GM19193 (cell line): Measurements from ENCODE around the gene CD46.

Source experiments
- POLR2A ChIP-seq: IDR thresholded peaks from 4 replicates; pipeline ENCODE4 v1.6.1; 2011; ENCODE audit not compliant: insufficient read depth, insufficient read length; ENCODE audit errors: extremely low read depth

Gene CD46

DNA sequence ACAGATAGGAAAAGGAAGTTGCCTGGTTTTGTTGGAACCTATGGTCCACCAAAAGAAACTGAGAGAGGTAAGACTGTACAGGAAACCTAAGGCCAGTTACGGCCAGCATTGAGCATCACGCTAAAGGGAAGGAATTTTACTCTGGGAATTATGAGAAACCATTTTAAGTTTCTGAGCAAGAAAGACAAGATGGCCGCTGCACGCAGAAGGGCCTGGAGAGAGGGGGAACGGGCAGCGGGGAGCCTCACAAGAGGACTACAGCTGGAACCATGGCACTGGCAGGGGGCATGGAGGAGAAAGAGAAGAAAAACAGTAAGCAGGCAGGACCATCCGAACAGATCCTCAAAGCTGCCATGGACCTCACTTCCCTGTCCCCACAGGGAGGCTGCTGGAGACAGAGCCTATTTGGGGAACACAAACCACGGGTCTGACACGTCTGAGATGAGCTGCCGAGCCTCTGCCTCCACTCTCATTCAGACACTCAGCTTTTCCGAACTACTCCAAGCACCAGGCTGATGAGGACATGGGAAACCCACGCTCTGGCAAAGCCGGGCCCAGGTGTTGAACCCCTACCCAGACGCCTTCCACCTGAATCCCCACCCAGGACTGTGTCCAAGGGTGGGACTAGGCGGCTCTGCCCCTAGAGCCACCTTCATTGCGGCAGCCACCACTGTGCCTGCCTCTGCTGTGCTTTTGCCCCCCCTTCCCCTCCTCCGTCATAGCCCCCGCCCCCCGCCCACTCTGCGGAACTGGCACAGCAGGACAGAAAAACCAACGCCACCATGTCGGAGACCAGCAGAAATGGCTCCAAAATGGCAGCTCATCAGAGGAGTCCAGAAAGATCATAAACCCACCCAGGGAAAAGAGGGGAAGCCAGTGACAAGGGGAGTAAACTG lies 69.0 kb downstream of the CD46 start:
- peak; percentile 12 for TF ChIP-seq POLR2A

DNA sequence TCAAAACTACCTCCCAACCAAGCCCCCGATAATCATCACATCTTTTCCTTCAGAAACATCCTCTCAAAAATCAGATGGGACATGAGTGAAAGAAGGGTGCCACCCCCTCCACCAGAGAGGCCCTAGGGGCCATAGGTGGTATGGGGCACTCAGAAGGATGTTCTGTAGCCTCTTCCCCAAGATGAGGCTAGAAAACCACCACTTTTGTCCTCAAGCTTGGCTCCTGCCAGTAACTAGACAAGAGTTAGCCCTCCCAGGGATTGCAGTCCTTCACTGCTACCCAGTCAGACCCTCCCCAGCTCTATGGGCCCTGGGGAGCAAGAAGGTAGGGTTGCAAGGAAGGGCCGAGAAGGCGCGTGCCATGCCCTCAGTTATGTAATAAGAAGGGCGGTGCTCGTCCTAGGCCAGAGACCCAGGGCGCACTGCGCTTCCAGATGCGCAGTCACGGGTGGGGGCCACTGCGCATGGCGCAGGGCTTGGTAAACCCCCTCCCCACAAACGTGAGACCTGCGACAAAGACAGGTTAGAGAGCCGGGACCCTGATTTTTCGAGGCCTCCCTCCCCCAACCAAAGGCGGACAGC lies 69.7 kb downstream of the CD46 start:
- TF ChIP-seq POLR2A, result no peak

DNA sequence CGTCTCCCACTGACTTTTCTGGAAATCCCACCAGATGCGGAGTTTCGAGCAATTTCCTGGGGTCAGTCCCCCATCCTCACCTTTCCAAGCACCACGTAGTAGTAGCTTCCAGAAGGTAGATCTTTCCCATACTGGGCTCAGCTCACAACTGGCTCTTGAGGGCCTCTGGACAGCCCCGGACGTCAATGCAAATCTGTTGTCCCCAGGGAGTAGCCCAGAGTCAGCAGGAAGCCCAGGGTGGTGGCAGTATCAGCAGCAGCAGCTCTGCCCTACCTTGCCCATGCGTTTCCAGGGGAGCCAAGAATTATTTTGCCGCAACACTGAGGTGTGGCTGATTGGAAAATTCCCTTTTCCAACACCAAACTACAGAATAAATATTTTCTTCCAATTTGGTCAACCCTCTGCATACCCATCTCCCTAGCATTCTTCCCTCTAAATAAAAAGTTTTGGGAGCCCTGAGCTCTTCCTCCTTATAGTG lies 70.3 kb downstream of the CD46 start:
- TF ChIP-seq POLR2A, result peak; percentile 48

DNA sequence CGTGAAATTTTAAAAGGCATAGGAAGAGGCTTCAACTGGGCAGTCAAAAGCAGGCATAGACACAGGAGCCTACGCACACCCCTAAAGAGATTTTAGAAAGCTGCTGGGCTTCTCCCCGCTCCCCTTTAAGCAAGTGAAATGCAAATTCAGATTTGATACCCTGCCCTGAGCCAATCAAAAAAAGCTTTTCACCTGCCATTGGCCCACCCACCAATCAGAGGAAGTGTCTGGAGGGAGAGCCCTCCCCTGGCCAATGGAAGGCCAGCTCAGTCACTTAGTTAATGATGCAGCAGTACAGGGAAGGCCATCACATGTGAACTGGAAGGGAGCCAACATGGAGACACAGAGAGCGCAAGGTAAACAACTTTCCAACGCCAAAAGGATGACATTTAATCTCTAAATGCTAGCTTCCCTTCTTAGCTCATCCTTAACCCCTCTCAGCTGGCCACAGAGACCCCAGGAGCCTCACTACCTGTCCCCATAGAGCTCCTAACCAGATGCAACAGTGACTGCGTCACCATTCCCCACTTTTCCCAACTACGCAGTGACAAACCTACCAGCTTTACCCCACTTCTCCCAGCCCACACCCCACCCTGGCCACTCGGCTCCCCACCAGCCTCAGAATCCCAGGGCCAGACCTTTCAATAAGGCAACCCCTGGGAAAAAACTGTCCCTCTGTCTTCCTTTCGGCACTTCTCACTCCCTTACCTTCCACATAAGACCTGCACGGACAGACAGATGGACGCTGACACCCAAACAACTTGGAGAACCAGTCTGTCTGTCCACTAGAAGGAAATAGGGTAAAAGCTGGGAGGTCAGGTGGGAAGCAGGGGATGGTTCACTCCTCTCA lies 71.0 kb downstream of the CD46 start:
- TF ChIP-seq POLR2A, result peak; percentile 69

DNA sequence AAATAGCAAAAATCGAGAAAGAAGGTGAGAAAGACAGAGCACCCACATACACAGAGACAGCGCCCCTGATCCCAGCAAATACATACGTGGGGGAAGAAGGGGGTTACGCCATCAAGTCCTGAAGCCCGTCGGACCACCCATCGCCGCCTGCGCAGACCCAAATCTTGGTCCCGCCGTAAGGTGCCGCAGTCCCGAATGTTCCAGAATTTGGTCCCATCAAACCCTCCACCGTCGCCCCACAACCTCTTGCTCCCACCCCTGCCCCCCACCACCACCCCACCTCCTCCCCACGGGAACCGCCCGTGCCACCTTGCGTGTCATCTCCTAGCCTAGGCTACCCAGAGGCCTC lies 71.7 kb downstream of the CD46 start:
- TF ChIP-seq POLR2A, result no peak

DNA sequence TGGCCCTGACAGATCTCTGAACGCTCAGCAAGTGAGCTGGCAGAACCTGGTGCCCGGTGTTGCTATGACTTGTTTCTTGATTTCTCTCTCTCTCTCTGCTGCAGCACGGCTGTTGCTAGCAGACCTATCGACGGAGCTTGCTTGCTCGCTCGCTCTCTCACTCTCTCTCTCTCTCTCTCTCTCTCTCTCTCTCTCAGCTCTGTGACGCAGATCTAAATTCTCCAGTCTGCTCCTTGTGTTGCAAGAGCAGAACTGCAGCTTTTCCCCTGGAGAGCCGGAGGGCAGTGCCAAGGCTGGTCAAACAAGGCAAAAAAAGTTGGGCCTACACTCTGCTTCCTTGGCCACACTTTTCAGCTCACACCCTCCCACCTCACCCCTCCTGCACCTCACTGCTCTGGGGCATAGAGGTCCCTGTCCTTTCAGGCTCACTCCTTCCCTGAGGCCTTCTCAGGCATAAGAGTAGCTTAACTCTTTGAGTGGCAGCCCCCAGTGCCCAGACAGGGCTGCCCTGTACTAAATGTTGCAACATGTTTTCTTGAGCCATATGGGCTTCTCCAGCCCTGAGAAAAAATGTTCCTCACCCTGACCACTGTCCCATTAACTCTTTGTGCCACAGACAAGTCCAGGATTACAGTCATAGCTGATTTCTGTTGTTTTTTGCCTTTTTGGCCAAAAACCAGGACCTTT lies 72.2 kb downstream of the CD46 start:
- peak; percentile 70 for TF ChIP-seq POLR2A

DNA sequence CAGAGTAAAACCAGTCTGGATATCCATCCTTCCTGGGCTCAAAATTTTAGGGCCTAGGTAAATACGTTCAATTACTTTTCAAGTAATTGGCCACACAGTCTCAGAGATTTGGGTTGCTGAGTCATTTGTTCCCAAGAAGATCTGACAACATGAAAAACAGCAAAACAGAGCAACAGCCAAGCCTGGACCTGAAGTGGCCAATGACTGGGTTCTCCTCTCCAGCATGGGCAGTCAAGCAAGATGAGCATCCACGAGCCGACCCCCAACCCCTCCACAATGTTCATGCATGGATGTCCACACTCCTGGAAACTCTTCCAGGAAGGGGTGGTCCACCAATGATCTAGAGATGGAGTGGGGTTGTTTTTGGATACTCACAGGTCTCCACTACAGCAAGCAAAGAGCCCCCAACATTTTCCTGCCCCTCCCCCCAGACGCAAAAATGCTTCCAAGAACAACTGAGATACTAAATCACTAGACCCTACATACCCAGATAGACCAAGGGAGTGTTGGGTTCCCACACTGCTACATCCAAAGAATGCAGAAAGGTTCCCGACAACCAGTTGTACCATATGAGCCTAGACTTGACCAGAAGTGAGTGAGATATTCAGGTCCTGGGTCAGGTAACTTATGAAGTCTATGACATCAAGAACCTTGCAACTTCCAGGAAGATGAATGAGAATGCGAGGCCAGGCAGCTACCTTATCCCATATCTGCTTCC lies 73.0 kb downstream of the CD46 start:
- no peak for TF ChIP-seq POLR2A

DNA sequence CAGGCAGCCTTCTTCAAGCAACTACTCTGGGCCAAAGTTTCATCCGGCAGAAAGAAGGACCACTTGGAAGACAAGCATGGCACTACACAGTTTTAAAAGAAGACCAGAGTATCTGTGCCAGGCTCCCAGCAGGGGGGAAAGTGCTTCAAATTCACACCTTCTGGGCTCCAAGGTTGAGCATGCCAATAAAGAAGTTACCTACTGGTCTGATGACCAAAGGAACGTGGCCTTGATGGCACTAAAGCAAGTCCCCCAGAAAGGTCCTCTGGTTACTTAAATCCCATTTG lies 73.5 kb downstream of the CD46 start:
- no peak for TF ChIP-seq POLR2A

DNA sequence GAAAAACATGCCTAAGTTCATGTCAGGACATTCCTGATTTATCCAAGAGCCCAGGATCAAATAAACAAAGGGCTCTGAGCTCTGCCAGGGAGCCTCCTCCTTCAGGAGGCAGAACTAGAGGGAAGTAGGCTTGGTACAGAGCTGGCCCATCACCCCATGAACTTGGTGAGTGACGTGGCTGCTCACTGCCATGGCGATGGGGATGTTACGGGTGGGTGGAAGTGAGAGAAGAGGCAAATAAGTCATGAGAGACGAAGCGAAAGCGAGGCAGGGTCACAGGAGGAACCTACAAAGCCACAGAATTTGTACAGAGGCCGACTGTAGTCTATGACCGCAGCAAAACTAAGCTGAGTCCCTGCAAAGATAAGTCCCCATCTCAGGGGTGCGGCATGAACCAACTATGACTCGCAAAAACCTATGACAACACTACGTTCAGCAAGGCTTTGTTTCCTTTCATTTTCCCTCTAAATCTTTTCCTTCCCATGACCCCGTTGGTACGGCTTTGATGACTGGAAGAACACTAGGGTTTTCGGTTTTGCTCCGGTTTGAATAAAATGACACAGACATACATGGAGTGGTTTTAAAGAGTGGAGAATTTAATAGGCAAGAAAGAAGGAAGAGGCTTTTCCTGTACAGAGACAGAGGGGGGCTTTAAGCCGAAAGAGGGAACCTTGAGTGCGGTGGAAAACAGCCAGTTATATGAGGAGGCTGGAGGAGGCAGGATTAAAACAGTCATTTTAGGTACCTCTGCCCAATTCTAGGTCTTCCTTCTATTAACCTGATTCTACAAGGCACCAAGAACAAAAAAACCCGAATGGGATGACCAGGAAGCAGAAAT lies 74.1 kb downstream of the CD46 start:
- peak; percentile 54 for TF ChIP-seq POLR2A

DNA sequence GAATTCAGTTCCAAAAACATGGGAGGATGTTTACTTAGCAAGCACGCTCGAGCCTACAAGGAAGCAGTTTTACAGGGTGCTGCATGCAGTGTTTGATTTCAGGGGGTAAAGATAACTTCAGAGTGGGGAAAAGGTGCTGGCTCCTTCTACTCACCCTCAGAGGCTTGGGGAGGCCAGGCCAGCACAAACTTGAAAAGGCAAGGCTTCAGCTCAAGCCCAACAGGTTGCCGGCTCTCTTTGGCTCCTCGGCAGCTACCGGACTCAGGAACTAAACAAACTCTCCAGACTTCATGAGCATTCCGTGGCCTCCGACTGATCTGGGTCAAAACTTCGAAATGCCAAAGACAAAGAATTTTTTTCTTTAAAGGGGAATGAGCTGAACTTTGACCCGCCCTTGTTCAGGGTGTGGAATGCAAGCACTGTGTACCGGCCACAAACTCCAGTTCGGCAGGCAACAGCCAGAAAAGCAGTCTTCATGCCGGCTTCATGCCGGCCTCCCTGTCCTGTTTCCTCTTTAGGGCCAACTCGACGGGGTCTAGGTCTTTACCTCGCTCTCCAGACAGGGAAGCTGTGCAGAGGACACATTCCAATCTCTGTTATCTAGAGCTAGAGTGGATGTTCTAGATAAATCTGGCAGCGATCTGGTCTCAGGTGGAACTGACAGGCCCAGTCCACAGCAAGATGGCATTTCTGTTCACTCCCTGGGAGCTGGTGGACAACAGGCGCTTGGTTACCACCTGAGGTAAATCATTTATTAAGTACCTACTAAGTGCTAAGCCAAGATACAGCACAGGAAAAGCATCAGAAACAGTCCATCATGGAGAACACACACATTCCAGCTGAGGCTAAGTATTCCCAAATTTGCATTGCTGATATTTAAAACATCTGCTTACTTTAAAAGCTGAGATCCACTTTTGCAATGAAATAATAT lies 75.0 kb downstream of the CD46 start:
- TF ChIP-seq POLR2A, result no peak

DNA sequence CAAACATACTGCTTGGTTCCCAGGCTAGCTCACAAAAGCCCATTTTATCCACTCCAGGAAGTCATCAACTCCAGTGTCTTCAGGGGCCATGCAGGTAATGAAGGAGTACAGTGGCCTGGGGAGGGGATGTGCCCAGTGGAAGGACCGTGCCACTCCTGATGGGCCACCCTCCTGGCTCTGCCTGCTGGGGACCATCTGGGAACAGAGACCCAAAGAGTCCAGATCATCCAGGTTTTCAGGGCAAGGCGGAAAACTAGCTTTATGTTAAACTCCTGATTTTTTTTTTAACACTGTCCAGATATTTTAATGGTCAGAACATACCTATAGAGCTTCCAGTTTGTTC lies 75.6 kb downstream of the CD46 start:
- no peak for TF ChIP-seq POLR2A

DNA sequence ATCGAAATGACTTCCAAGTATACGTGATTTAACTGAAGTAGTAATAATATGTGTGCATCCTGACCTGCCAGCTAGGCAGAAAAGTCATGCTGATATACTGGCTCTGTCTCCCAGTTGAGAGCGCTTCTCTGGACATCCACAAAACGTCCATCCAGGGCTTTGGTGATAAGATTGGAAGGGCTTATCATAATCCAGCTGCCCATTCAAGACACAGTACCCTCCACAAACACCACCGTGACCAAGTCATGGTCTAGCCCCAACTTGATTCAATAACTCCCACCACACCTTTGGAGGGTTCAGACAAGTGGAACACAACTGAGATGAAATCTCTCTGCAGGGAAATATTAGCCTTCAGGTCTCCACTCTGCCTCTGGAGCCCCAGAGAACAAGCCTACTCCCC lies 76.2 kb downstream of the CD46 start:
- no peak for TF ChIP-seq POLR2A
